ENCODE data around the gene IQSEC3.
"Not testable (repeated sequence)": the region's sequence is repeated elsewhere in the genome, so short reads cannot be mapped to it uniquely, and the experiment has no call there.

IQSEC3 gene

DNA sequence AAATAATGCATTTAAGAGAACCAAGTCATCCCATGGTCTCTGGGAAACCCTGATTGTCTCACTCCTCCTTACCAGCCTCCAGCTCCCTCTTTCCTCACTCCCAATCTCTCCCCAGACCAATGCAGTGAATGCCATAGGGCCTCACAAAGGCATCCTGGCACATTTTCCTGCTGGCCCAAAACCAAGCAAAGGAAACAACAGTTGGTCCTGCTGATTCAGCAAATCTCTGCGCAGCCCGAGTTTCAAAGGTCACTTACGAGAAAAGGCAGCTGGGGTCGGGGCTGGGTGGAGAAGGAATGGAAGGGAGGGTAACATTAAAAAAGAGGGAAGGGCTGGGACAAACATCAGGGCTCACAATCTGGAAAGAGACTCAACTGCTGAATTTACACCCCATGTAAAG is 5.5 kb downstream of the IQSEC3 start:
- POLR2A ChIA-PET; CTCF ChIA-PET; DNase-seq (ENCODE audit: extremely low spot score): not testable (repeated sequence)

DNA sequence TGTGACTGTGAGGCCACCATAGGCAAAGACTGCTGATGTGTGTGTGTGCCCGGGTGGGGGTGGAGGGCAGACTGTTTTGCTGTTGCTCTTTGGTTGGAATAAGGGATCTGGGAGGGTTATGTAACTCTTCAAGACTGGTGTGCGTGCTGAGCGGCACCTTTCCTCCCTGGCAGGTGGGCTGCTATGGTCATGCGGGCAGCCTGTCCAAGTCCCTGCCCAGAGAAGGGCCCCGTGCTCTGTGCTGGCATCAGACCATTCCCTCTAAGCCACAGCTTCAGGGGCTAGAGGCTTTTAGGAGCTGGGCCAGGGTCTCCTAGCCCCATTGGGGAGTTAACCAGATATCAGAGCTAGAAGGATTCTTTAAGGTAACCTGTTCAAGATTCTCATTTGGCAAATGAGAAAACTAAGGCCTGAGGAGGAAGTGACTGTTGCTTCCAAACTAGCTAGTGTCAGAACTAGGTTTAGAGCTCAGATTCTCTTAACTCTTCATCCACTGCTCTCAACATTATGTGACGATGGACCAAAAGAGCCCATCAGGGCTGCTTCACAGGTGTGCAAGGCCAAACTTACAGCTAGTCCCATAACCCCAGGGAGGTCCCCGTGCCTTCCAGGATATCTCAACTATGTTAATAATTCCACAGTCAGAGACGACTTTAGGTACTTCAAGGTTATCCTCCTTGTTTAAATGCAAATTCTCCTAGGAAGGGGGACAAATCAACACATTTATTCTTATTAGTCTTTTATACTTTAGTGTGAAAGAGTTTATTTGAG is 8.0 kb downstream of the IQSEC3 start:
- POLR2A ChIA-PET; CTCF ChIA-PET; DNase-seq (ENCODE audit: extremely low spot score): not testable (repeated sequence)

DNA sequence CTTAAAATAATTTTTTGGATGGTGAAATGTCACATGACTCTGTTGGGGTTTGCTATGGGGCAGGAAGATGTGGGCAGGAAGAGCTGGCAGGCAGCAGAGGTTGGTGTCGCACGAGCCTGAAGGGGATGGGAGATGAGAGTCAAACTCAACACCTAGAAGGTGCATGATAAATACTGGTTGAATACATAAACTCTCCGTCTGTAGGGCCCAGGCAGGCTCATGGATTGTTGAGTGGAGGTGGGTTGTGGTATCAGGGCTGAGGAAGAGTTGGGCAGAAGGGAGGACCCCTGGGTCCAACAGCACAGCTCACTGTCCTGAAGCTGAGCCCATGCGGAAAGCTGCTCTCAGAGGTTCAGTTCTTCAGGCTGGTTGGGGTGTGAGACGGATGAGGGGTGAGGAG is 9.0 kb downstream of the IQSEC3 start:
- POLR2A ChIA-PET; DNase-seq (ENCODE audit: extremely low spot score); CTCF ChIA-PET: not testable (repeated sequence)

- CTCF ChIA-PET; DNase-seq (ENCODE audit: extremely low spot score); POLR2A ChIA-PET: not testable (repeated sequence)
Observed at GRCh38 chr12:76102-76501, 9.5 kb downstream of the IQSEC3 start.

DNA sequence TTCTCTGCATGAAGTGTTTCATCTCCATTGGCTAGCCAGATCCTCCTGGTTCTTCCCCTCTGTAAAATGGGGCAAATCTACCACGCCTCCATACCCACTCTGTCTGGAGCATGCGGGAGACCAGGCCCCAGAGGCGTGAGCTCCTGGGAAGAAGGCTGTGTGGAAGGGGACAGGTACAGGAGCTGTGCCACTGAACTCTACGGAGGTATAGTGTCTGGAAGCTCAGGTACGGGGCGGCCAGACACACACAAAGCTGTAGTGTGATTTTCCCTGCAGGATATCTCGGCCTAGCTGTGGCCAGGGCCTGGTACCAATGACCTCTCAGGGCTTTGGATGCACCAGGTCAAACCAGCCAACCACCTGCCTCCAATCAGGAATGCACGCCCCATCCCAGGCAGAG is 10.0 kb downstream of the IQSEC3 start:
- DNase-seq (ENCODE audit: extremely low spot score); CTCF ChIA-PET; POLR2A ChIA-PET: not testable (repeated sequence)

DNA sequence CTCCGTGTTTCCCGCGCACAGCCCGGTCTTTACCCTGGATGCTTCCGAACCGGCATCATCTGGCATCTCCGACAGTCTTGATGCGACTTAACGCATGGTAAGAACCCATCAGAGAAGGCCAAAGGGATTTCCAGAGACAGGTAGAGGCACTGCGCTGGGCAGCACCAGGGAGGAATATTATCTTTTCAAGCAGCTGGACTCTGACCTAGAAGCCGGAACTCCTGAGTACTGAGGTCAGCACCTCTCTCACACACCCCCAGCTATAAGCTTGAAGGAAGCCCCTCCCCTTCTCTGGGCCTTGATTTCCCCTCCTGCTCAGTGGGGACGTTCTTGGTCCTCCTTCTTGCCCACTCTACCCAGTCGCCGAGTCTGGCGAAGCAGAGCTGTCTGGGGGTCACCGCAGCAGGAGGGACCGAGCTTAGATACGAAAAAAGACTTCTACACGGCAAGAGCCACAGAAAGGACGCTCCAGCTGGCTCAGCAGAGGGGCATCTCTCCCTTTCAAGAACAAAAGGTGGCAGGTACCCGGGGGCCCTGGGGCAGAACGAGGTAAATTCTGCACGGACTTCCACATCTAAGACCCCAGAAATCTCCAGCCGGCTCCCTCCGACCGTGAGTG is 10.6 kb downstream of the IQSEC3 start:
- DNase-seq (ENCODE audit: extremely low spot score); CTCF ChIA-PET; POLR2A ChIA-PET: not testable (repeated sequence)

DNA sequence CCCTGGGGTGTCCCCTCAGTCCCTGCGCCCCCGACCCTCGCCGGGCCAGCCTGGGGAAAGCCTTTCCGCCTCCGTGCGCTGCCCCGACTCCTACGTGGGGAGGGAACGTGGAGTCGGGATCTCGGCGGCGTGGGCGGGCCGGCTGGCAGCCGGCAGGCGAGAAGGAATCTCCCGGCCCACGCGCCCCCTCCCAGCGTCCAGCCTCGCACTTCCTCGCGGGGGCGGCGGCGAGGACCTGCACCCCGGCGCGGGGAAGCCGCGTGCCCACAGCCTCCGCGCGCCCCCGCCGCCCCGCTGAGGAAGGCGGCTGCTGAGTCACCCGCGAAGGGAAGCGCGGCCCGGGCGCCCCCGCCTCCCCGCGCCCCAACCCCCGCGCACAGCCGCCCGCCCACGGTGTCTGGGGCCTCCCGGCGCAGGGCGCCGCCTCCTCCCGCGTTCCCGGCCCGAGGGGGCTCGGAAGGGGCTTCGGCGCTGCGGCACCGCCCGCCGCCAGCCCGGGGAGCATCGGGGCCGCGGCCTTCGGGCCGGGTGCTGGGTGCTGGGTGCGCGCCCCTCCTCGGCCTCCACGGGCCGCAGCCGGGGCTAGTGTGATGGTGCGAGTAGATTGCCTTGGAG is 11.3 kb downstream of the IQSEC3 start:
- POLR2A ChIA-PET; DNase-seq (ENCODE audit: extremely low spot score); CTCF ChIA-PET: not testable (repeated sequence)

GRCh38 chr12:78981-79380 is 12.4 kb downstream of the IQSEC3 start:
- ChIA-PET POLR2A (no interaction called here), CTCF (no interaction called here)
- no peak for DNase-seq (ENCODE audit: extremely low spot score)
- TF ChIP-seq SP1 (IDR thresholded peaks at IDR 0.05) (no peak), FOXM1 (IDR thresholded peaks at IDR 0.05; ENCODE audit: borderline replicate concordance) (no peak), HDGF (IDR thresholded peaks at IDR 0.05; ENCODE audit: borderline replicate concordance) (no peak), TARDBP (IDR thresholded peaks at IDR 0.05) (no peak), FOXA1 (IDR thresholded peaks at IDR 0.05) (no peak), NFRKB (IDR thresholded peaks at IDR 0.05) (no peak), SUZ12 (IDR thresholded peaks at IDR 0.05) (no peak), L3MBTL2 (conservative IDR thresholded peaks at IDR 0.05) (no peak), FOXK2 (IDR thresholded peaks at IDR 0.05) (no peak), BHLHE40 (IDR thresholded peaks at IDR 0.05; ENCODE audit: borderline replicate concordance) (no peak), ZNF384 (IDR thresholded peaks at IDR 0.05) (no peak), ELF4 (IDR thresholded peaks at IDR 0.05) (no peak), LEF1 (IDR thresholded peaks at IDR 0.05; ENCODE audit: borderline replicate concordance) (no peak), ARNT (IDR thresholded peaks at IDR 0.05) (no peak), CTBP1 (IDR thresholded peaks at IDR 0.05; ENCODE audit: borderline replicate concordance) (no peak)
- TF ChIP-seq, protein P1, sequence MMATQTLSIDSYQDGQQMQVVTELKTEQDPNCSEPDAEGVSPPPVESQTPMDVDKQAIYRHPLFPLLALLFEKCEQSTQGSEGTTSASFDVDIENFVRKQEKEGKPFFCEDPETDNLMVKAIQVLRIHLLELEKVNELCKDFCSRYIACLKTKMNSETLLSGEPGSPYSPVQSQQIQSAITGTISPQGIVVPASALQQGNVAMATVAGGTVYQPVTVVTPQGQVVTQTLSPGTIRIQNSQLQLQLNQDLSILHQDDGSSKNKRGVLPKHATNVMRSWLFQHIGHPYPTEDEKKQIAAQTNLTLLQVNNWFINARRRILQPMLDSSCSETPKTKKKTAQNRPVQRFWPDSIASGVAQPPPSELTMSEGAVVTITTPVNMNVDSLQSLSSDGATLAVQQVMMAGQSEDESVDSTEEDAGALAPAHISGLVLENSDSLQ (IDR thresholded peaks at IDR 0.05) = no peak

GRCh38 chr12:80681-81190 is 14.2 kb downstream of the IQSEC3 start:
- TF ChIP-seq, protein P1 (IDR thresholded peaks at IDR 0.05) = no peak
- TF ChIP-seq FOXK2 (IDR thresholded peaks at IDR 0.05) (no peak), FOXM1 (IDR thresholded peaks at IDR 0.05; ENCODE audit: borderline replicate concordance) (no peak), NFRKB (IDR thresholded peaks at IDR 0.05) (no peak), ELF4 (IDR thresholded peaks at IDR 0.05) (no peak), ZNF384 (IDR thresholded peaks at IDR 0.05) (no peak), FOXA1 (IDR thresholded peaks at IDR 0.05) (no peak), L3MBTL2 (conservative IDR thresholded peaks at IDR 0.05) (no peak), BHLHE40 (IDR thresholded peaks at IDR 0.05; ENCODE audit: borderline replicate concordance) (no peak), LEF1 (IDR thresholded peaks at IDR 0.05; ENCODE audit: borderline replicate concordance) (no peak), TARDBP (IDR thresholded peaks at IDR 0.05) (no peak), HDGF (IDR thresholded peaks at IDR 0.05; ENCODE audit: borderline replicate concordance) (no peak), CTBP1 (IDR thresholded peaks at IDR 0.05; ENCODE audit: borderline replicate concordance) (no peak), SP1 (IDR thresholded peaks at IDR 0.05) (no peak), SUZ12 (IDR thresholded peaks at IDR 0.05) (no peak), ARNT (IDR thresholded peaks at IDR 0.05) (no peak)
- CTCF ChIA-PET = no interaction called here
- POLR2A ChIA-PET = no interaction called here
- DNase-seq (ENCODE audit: extremely low spot score) = no peak
